Measurements from ENCODE around the gene CAMK1D. TPM values are rescaled to one million over a fixed set of nuclear protein-coding genes. Genes with fewer than 3 reads are reported as not detected.

CAMK1D gene
- total and polyA plus RNA-seq, 2 experiments from 2014 or later: 2.0 to 3.8 TPM

DNA sequence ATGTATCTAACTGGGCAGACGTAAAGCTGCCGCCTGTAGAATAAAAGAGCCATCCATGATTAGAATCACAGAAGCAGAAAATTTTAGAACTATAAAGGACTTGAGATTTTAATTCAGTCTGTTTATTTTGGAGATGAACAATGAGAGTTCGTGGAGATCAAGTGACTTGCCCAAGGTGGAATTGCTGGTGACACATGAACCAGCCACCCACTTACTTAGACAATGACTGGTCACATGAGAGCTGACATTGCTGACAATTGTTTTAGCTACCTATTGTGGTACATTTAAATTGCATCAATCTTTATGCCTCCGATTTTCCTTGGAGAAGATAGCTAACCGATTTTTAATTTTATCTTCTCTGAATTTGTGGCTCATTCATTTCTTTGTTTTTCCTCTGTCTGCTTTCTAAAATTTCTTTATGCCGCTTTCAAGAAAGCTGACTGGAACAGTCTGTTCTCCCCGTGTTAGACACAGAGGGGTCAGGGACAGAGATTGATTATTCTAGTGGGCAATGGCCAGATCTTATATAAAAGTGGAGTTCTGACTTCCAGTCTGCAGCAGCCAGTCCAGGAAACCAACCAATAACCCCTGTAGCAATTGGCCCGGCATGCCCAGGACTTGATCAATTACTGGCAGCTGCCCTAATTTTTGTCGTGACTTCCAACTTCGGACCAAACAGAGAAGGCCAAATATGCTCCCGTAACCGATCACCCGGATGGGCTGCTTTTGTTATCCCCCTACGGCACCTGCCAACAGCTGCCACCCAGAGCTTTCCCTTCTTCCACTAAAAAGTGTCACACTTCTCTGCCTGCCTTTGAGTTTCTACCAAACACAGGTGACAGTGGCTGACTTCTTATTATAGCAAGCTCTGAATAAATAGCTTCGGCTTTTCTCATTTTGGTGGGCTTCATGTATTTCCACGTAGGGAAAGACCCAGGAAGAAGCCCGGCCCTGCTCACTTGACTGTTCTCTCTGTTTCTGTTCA lies 241.6 kb downstream of the CAMK1D start:
- no peak overlapping the region for H3K27ac ChIP-seq
- H3K27me3 ChIP-seq: no peaks in the 10 kb centered on the region
- no peaks in the 10 kb centered on the region for H3K9me3 ChIP-seq (ENCODE audit: low read depth)
- H3K4me3 ChIP-seq: no peak overlapping the region
- TF ChIP-seq, protein P1, sequence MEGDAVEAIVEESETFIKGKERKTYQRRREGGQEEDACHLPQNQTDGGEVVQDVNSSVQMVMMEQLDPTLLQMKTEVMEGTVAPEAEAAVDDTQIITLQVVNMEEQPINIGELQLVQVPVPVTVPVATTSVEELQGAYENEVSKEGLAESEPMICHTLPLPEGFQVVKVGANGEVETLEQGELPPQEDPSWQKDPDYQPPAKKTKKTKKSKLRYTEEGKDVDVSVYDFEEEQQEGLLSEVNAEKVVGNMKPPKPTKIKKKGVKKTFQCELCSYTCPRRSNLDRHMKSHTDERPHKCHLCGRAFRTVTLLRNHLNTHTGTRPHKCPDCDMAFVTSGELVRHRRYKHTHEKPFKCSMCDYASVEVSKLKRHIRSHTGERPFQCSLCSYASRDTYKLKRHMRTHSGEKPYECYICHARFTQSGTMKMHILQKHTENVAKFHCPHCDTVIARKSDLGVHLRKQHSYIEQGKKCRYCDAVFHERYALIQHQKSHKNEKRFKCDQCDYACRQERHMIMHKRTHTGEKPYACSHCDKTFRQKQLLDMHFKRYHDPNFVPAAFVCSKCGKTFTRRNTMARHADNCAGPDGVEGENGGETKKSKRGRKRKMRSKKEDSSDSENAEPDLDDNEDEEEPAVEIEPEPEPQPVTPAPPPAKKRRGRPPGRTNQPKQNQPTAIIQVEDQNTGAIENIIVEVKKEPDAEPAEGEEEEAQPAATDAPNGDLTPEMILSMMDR (IDR thresholded peaks at IDR 0.05; ENCODE audit: low read depth, low read length): no peak
- H3K4me1 ChIP-seq (ENCODE audit: low read depth): no peaks in the 10 kb centered on the region
- no peaks in the 10 kb centered on the region for H3K36me3 ChIP-seq
- DNase-seq (ENCODE audit: low read depth in 1 of 2, low spot score in 1 of 2): no peak

- Histone ChIP-seq H3K36me3 (no peaks in the 10 kb centered on the region), H3K4me3 (no peak overlapping the region), H3K4me1 (ENCODE audit: low read depth) (no peaks in the 10 kb centered on the region), H3K27ac (no peak overlapping the region), H3K9me3 (ENCODE audit: low read depth) (no peaks in the 10 kb centered on the region), H3K27me3 (no peaks in the 10 kb centered on the region)
- TF ChIP-seq, protein P1 (IDR thresholded peaks at IDR 0.05; ENCODE audit: low read depth, low read length): no peak
- no peak for DNase-seq (ENCODE audit: low read depth in 1 of 2, low spot score in 1 of 2)
Observed at GRCh38 chr10:12592967-12593366, 243.6 kb downstream of the CAMK1D start.

- no peaks in the 10 kb centered on the region for H3K27me3 ChIP-seq
- no peaks in the 10 kb centered on the region for H3K36me3 ChIP-seq
- no peaks in the 10 kb centered on the region for H3K4me1 ChIP-seq (ENCODE audit: low read depth)
- no peak overlapping the region for H3K4me3 ChIP-seq
- TF ChIP-seq, protein P1 (IDR thresholded peaks at IDR 0.05; ENCODE audit: low read depth, low read length): no peak
- no peak for DNase-seq (ENCODE audit: low read depth in 1 of 2, low spot score in 1 of 2)
- H3K27ac ChIP-seq: no peak overlapping the region
- H3K9me3 ChIP-seq (ENCODE audit: low read depth): no peaks in the 10 kb centered on the region
Observed at GRCh38 chr10:12594448-12594944, 245.1 kb downstream of the CAMK1D start.

DNA sequence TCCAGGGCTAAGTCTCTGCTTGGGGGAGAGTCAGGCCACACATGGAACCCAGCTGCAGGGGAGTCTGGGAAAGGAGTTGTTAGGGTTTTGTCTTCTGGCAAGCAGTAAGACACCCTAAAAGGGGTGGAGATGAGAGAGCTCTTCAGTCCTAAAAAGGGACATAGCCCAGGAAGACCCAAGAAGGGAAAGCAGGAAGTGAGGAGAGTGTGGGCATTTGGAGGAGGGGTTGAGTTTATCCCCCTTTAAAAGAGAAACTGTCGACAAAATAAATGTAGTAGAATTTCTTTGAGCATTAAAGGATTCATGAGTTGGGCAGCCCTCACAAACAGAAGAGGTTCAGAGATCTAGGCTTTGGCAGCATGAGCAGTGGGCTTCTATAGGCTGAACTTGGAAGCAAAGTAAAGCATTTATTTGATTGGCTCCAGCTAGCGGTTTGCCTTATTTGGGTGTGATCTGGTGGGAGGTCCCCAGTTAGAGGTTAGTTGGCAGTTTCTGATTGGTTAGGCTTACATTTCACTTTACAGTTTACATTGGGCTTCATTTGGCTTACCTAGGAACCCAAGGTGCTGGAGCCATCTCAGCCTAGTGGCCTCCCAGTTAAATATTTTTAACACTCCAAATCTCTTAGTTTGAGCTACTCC lies 246.7 kb downstream of the CAMK1D start:
- no peaks in the 10 kb centered on the region for H3K36me3 ChIP-seq
- no peaks in the 10 kb centered on the region for H3K4me1 ChIP-seq (ENCODE audit: low read depth)
- TF ChIP-seq, protein P1 (IDR thresholded peaks at IDR 0.05; ENCODE audit: low read depth, low read length): no peak
- no peak overlapping the region for H3K4me3 ChIP-seq
- no peak for DNase-seq (ENCODE audit: low read depth in 1 of 2, low spot score in 1 of 2)
- no peak overlapping the region for H3K27ac ChIP-seq
- H3K27me3 ChIP-seq: no peaks in the 10 kb centered on the region
- H3K9me3 ChIP-seq (ENCODE audit: low read depth): no peaks in the 10 kb centered on the region

- no peaks in the 10 kb centered on the region for H3K9me3 ChIP-seq (ENCODE audit: low read depth)
- TF ChIP-seq, protein P1 (IDR thresholded peaks at IDR 0.05; ENCODE audit: low read depth, low read length): no peak
Observed at GRCh38 chr10:12597176-12597575, 247.8 kb downstream of the CAMK1D start.

More at GRCh38 chr10:12597176-12597575, 247.8 kb downstream of the CAMK1D start:
- Histone ChIP-seq H3K36me3 (no peaks in the 10 kb centered on the region), H3K27me3 (no peaks in the 10 kb centered on the region), H3K4me3 (no peak overlapping the region), H3K4me1 (ENCODE audit: low read depth) (no peaks in the 10 kb centered on the region), H3K27ac (no peak overlapping the region)
- no peak for DNase-seq (ENCODE audit: low read depth in 1 of 2, low spot score in 1 of 2)

All from cardiac muscle cell (in vitro differentiated cells and primary cell).